Measurements from ENCODE around the gene UTP3.

- TF ChIP-seq, protein P1, sequence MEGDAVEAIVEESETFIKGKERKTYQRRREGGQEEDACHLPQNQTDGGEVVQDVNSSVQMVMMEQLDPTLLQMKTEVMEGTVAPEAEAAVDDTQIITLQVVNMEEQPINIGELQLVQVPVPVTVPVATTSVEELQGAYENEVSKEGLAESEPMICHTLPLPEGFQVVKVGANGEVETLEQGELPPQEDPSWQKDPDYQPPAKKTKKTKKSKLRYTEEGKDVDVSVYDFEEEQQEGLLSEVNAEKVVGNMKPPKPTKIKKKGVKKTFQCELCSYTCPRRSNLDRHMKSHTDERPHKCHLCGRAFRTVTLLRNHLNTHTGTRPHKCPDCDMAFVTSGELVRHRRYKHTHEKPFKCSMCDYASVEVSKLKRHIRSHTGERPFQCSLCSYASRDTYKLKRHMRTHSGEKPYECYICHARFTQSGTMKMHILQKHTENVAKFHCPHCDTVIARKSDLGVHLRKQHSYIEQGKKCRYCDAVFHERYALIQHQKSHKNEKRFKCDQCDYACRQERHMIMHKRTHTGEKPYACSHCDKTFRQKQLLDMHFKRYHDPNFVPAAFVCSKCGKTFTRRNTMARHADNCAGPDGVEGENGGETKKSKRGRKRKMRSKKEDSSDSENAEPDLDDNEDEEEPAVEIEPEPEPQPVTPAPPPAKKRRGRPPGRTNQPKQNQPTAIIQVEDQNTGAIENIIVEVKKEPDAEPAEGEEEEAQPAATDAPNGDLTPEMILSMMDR (IDR thresholded peaks at IDR 0.05; ENCODE audit: low read depth, low read length, poor library complexity, severe bottlenecking), result no peak
- no peak for TF ChIP-seq EZH2phosphoT487 (IDR thresholded peaks at IDR 0.05; ENCODE audit: borderline replicate concordance, low read length)
These were observed 31.0 kb upstream of the UTP3 start for GRCh38 chr4:70657326-70657725.
